GM18508 (cell line): Measurements from ENCODE around the gene HELQ.
"Not testable (repeated sequence)": the region's sequence is repeated elsewhere in the genome, so short reads cannot be mapped to it uniquely, and the experiment has no call there.

Experiments
- ATAC-seq: cut with Tn5 transposase; IDR thresholded peaks from one replicate; pipeline ENCODE4 v1.9.1; 2021; ENCODE audit warnings: moderate number of reproducible peaks; ENCODE audit not compliant: insufficient read depth, unreplicated experiment

Gene HELQ

DNA sequence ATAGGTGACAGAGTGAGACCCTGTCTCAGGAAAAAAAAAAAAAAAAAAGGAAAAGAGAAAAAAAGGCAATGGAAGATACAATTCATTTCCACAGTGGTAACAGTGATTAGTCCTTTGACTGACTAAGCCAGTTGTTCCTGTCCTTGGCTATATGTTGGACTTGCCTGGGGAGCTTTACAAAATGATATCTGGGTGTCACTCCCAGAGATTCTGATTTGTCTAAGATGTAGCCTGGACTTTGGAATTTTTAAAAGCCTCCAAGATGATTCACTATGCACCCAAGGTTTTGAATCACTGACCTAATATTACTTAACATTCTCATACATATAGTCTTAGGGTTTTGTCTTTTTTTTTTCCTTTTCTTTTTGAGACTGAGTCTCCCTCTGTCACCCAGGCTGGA is 16.9 kb downstream of the HELQ start:
- no peak for ATAC-seq

DNA sequence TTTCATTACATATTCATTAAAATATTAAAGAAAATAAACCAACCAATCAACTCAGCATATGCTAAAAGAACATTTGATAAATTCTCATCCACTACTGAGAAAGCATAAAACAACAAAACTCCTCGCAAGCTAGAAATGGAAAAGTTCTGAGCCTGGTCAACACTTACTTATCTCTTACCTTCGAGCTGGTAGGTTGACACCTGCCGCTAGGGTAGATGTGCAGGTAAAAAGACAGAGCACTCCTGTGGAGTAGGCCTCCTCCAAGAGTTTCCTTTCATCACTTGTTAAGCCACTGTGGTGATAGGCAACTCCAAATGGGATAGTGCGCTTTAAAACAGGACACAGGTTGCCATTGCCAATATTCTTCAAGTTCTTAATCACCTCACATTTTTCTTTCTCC is 18.9 kb downstream of the HELQ start:
- ATAC-seq, result no peak

DNA sequence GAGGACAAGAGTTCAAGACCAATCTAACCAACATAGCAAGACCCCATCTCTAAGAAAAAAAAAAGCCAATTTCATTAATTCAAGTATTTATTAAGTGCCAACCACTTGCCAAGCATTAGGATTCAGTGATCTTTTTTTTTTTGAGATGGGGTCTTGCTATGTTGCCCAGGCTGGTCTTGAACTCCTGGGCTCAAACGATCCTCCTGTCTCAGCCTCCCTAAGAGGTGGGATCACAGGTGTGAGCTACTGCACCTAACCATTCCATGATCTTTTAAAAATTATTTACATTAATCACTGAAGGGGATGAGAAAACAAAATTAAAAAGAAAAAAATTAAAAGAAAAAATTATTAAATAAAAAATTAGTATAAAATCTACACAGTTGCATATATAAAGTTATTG is 24.4 kb downstream of the HELQ start:
- no peak for ATAC-seq

DNA sequence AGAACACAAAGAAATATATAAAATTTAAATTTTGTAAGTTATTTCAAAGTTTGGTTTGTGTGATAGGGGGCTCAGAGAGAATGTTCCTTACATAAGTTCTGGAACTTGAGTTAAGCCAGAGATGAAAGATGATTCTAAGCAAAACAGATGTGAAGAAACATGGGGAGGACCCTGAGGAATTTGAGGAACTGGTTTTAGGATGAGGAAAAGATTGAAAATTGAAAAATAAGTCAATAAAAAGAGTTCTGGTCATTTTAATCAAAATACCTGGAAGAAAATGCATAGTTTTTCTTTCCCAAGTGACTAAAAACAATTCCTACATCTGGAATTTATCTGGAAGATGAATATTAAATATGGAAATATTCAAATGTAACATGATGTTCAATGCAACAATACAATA is 37.4 kb downstream of the HELQ start:
- no peak for ATAC-seq

DNA sequence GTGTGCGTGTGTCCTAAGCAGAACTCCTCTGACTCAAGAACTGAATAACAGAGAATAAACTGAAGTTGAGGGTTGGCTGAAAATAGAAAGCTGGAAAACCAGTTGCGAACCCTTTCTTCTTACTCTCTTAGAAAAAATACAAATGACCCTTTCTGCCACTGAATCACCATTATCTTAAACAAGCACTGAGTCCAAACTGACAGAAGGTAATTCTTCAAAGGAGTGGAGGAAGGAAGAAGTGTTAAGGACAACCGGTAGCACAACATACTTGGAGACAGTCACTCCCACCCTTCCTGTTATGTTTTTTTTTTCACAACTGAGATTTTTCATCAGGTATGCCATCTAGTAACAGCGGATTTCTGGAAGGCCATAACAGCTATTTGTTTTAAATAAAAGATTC is 38.1 kb downstream of the HELQ start:
- no peak for ATAC-seq

GRCh38 chr4:83413676-83414075 is 41.9 kb downstream of the HELQ start:
- ATAC-seq, result no peak

- no peak for ATAC-seq
These were observed 46.7 kb downstream of the HELQ start for GRCh38 chr4:83408908-83409307.

DNA sequence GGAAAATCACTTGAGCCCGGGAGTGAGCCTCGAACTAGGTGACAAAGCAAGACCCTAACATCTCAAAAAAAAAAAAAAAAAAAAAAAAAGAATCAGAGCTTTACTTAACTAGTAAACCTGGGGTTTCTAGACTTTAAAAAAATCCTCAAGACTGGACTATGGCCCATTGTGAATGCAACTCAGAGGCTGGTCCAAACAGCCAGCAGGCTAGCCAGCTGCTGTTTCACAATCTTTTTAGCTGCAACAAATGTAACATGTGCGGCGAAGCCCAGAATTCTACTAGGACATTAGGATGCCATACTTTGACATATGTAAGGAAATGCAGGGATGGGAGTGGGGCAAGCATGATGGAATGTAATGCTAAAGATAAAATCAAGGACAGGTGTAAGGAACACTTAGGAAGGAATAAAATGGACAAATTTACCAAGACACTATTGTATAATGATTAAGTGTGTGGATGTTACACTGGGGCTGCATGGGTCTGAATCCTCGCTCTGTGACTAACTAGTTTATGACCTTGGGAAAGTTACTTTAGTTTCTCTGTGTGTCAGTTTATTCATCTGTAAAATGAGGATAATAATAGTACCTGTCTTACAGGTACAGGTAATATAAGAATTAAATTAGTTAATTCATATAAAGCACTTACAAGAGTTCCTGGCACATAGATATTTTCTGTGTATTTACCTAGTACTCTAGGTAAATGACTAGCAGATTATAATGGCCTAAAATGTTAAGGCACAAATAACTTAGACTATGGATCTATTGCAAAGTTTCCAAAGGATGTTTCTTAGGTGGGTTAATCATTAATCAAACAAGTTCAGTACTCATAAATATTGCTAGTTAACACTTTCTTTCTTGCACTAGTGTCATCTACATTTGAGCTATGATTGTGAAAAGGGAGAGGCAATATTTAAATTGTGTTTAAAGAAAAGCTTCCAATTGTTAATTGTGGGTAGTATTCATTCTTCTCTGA is 49.5 kb downstream of the HELQ start:
- ATAC-seq, result no peak

- not testable (repeated sequence) for ATAC-seq
These were observed 57.5 kb downstream of the HELQ start for GRCh38 chr4:83398158-83398557.

DNA sequence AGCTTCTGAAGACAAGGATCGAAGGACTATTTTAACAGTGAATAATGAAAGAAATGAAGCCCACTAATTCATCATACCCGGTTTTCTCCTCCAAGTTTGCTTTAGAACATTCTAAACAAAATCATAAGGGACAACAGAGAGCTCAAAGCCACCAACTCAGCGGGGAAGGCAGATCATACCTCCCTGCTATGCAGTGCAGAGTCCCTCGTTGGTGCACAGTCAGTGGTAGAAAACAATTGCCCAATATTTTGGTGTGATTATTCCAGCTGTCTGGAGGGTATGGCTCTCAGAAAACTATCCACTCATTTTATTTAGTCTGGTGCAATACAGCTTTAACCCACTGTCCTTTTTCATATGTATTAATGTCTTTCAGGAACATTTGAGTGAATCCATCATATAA is 61.7 kb downstream of the HELQ start:
- ATAC-seq, result no peak

DNA sequence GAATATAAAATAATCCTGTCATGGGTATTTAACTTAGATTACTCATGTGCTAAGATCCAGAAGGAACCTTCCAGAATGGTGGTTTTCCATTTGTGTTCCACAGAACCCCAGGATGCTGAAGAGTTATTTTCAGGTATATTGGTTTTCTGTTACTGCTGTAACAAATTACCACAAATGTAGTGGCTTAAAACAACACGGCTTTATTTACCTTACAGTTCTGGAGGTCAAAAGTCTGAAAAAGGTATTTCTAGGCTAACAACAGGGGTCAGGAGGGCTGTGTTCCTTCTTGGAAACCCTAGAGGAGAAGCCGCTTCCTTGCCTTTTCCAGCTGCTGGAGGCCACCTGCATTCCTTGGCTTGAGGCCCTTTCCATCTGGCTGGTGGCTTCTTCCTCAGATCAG is 63.1 kb downstream of the HELQ start:
- ATAC-seq, result no peak

- ATAC-seq, result no peak
These were observed 64.7 kb downstream of the HELQ start for GRCh38 chr4:83390944-83391343.

- no peak for ATAC-seq
These were observed 65.7 kb downstream of the HELQ start for GRCh38 chr4:83389756-83390505.

DNA sequence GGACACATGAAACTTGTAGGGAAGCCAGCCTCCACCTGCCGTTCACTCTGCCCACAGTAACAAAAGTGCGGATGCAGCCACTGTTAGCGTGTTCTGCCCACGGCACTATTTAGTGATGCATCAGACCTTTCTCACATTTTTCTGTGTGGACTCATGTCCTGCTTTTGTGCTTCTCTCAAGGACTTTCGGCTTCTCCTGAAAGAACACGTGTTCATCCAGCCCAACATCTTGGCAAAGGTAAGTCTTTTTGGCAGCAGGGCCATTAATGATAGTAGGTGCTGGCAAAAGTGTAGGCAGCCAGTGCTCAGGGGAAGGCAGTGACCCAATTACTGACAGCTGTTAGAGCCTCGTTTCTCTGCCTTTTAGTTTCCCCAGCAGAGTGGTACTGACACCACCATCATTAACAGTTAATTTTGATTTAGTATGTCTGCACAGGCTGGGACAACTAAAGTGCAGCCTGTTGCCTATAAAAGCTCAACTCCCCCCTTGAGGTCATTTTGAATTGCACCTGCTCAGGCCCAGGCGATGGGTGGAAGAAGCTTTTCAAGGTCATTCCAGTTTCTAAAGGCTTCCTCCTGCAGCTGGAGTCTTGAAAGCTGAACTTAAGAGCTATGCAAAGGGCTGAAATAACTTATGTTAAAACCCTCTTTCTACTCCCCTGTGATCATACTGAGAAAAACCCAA is 66.4 kb downstream of the HELQ start:
- ATAC-seq, result no peak

DNA sequence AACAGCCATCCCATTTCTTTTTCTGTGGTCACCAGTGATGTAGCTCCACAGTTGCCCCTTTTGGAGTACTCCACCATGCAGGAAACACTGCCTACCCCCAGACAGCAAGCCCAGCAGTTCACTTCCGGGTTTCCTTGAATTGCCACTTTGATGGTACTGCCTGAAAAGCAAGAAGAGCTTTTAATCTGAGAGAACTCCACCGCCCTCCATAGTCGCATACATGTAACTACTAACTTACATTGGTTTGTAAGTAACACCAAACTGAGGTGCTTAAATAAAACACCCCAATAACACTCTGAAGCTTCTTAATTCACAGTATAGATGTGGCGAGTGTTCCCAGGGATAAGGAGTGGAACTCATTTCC is 67.3 kb downstream of the HELQ start:
- ATAC-seq, result no peak

GRCh38 chr4:83387476-83388312 is 67.9 kb downstream of the HELQ start:
- no peak for ATAC-seq

- no peak for ATAC-seq
These were observed 68.6 kb downstream of the HELQ start for GRCh38 chr4:83387012-83387411.

- ATAC-seq, result no peak
These were observed 72.8 kb downstream of the HELQ start for GRCh38 chr4:83382850-83383249.

- no peak for ATAC-seq
These were observed 74.5 kb downstream of the HELQ start for GRCh38 chr4:83381173-83381572.

- no peak for ATAC-seq
These were observed 77.2 kb downstream of the HELQ start for GRCh38 chr4:83378419-83378818.
